ENCODE measurements around the gene GGA3.
A peak's percentile ranks its signal among the peaks of the same experiment; 100 is the strongest.

Gene GGA3

GRCh38 chr17:75245011-75245410 is 16.4 kb downstream of the GGA3 start:
- no peak for DNase-seq (ENCODE audit: low read depth in 2 of 2)

GRCh38 chr17:75244133-75244866 is 17.1 kb downstream of the GGA3 start:
- DNase-seq (ENCODE audit: low read depth in 2 of 2), result no peak

GRCh38 chr17:75242461-75243042 is 18.9 kb downstream of the GGA3 start:
- DNase-seq (ENCODE audit: low read depth in 2 of 2), result peak in 1 of 2 donors; percentile 18

GRCh38 chr17:75241996-75242460 is 19.4 kb downstream of the GGA3 start:
- DNase-seq (ENCODE audit: low read depth in 2 of 2), result no peak

GRCh38 chr17:75241502-75241901 is 19.9 kb downstream of the GGA3 start:
- no peak for DNase-seq (ENCODE audit: low read depth in 2 of 2)

GRCh38 chr17:75241143-75241430 is 20.3 kb downstream of the GGA3 start:
- no peak for DNase-seq (ENCODE audit: low read depth in 2 of 2)

- peak; percentile 25 to 49 for DNase-seq (ENCODE audit: low read depth in 2 of 2)
Observed at GRCh38 chr17:75240394-75241142, 20.8 kb downstream of the GGA3 start.

GRCh38 chr17:75239778-75240393 is 21.5 kb downstream of the GGA3 start:
- DNase-seq (ENCODE audit: low read depth in 2 of 2), result no peak

- DNase-seq (ENCODE audit: low read depth in 2 of 2), result no peak
Observed at GRCh38 chr17:75239214-75239613, 22.2 kb downstream of the GGA3 start.

- peak; percentile 45 to 59 for DNase-seq (ENCODE audit: low read depth in 2 of 2)
Observed at GRCh38 chr17:75238684-75239191, 22.7 kb downstream of the GGA3 start.

GRCh38 chr17:75238020-75238580 is 23.3 kb downstream of the GGA3 start:
- no peak for DNase-seq (ENCODE audit: low read depth in 2 of 2)

- DNase-seq (ENCODE audit: low read depth in 2 of 2), result no peak
Observed at GRCh38 chr17:75237100-75238014, 24.0 kb downstream of the GGA3 start.

GRCh38 chr17:75232786-75233185 is 28.6 kb downstream of the GGA3 start:
- DNase-seq (ENCODE audit: low read depth in 2 of 2), result no peak

- DNase-seq (ENCODE audit: low read depth in 2 of 2), result no peak
Observed at GRCh38 chr17:75231741-75232464, 29.5 kb downstream of the GGA3 start.

GRCh38 chr17:75231071-75231470 is 30.3 kb downstream of the GGA3 start:
- DNase-seq (ENCODE audit: low read depth in 2 of 2), result no peak

- DNase-seq (ENCODE audit: low read depth in 2 of 2), result no peak
Observed at GRCh38 chr17:75228847-75229246, 32.6 kb downstream of the GGA3 start.

- no peak for DNase-seq (ENCODE audit: low read depth in 2 of 2)
Observed at GRCh38 chr17:75228305-75228704, 33.1 kb downstream of the GGA3 start.

- no peak for DNase-seq (ENCODE audit: low read depth in 2 of 2)
Observed at GRCh38 chr17:75227729-75228128, 33.7 kb downstream of the GGA3 start.

GRCh38 chr17:75225016-75225415 is 36.4 kb downstream of the GGA3 start:
- DNase-seq (ENCODE audit: low read depth in 2 of 2), result no peak

- no peak for DNase-seq (ENCODE audit: low read depth in 2 of 2)
Observed at GRCh38 chr17:75219815-75220214, 41.6 kb downstream of the GGA3 start.

Data from stimulated activated CD4-positive, alpha-beta T cell treated with anti-CD3 and anti-CD28 coated beads, Interleukin-1b, Interleukin-23, amount 100 ng/mL, for 4 hours (primary cell).